Measurements from ENCODE around the gene TMPRSS15. TPM values are rescaled to one million over a fixed set of nuclear protein-coding genes. Genes with fewer than 3 reads are reported as not detected.

TMPRSS15 gene
- total and polyA plus RNA-seq, 9 donors = 0.38 TPM; not detected in 8

DNA sequence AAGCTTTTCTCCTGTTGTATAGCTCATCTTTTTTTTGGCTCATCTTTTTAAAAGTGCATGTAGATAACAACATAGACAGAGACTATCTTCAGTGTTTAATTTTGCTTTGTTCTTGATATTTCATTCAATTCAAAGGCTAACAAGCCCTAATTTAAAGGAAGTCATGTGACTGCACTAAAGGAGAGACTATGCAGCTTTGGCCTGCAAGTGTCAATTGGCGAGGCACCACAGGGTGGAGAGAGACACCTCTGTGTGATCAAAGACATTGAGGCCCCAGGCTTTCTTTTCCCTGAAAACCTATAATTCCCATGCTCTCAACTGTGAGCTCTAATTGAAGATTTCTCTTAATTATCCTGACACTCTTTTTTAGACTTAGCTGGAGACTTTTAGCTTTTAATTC lies 105.4 kb downstream of the TMPRSS15 start:
- no peak for TF ChIP-seq EP300 (IDR thresholded peaks at IDR 0.05)
- no peak for TF ChIP-seq POLR2A (IDR thresholded peaks at IDR 0.05)
- TF ChIP-seq, protein P1, sequence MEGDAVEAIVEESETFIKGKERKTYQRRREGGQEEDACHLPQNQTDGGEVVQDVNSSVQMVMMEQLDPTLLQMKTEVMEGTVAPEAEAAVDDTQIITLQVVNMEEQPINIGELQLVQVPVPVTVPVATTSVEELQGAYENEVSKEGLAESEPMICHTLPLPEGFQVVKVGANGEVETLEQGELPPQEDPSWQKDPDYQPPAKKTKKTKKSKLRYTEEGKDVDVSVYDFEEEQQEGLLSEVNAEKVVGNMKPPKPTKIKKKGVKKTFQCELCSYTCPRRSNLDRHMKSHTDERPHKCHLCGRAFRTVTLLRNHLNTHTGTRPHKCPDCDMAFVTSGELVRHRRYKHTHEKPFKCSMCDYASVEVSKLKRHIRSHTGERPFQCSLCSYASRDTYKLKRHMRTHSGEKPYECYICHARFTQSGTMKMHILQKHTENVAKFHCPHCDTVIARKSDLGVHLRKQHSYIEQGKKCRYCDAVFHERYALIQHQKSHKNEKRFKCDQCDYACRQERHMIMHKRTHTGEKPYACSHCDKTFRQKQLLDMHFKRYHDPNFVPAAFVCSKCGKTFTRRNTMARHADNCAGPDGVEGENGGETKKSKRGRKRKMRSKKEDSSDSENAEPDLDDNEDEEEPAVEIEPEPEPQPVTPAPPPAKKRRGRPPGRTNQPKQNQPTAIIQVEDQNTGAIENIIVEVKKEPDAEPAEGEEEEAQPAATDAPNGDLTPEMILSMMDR (IDR thresholded peaks at IDR 0.05) = no peak
- H3K36me3 ChIP-seq = no peaks in the 10 kb centered on the region
- no peak overlapping the region for H3K4me3 ChIP-seq
- H3K27me3 ChIP-seq = no peaks in the 10 kb centered on the region
- H3K4me1 ChIP-seq (ENCODE audit: insufficient read depth) = no peaks in the 10 kb centered on the region
- WGBS, 3 donors = 79 to 91% (median 89%) methylated on average over 1 of the region's 1 CpG
- no peak for DNase-seq
- no peak overlapping the region for H3K27ac ChIP-seq
- intact Hi-C loops (cut with DNase I) = no loop called here
- no peaks in the 10 kb centered on the region for H3K9me3 ChIP-seq

DNA sequence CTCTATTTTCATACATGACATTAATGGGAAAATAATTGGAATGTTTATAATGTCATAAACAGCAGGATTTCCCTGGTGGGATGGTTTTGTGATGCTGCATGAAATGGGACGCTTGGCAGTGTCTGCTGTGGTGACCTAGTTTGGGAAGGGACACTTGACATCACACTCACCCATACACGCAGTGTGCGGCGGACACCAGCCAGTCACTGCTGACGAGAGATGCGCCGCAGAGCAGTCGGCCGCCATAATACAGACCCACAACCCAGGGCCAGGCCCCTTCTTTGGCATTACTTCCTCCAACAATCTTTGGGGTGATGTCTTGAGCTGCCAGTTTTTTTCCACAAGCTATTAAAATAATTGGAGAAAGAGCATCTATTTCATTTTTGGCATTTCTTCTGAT lies 109.5 kb downstream of the TMPRSS15 start:
- Histone ChIP-seq H3K4me3 (no peak overlapping the region), H3K4me1 (ENCODE audit: insufficient read depth) (no peaks in the 10 kb centered on the region), H3K36me3 (no peaks in the 10 kb centered on the region), H3K27ac (no peak overlapping the region), H3K9me3 (no peaks in the 10 kb centered on the region), H3K27me3 (no peaks in the 10 kb centered on the region)
- TF ChIP-seq EP300 (IDR thresholded peaks at IDR 0.05) (no peak), POLR2A (IDR thresholded peaks at IDR 0.05) (no peak)
- TF ChIP-seq, protein P1 (IDR thresholded peaks at IDR 0.05) = no peak
- DNase-seq = no peak
- WGBS, 3 donors = 83 to 97% (median 85%) methylated on average over 9 of the region's 9 CpGs
- intact Hi-C loops (cut with DNase I) = no loop called here

DNA sequence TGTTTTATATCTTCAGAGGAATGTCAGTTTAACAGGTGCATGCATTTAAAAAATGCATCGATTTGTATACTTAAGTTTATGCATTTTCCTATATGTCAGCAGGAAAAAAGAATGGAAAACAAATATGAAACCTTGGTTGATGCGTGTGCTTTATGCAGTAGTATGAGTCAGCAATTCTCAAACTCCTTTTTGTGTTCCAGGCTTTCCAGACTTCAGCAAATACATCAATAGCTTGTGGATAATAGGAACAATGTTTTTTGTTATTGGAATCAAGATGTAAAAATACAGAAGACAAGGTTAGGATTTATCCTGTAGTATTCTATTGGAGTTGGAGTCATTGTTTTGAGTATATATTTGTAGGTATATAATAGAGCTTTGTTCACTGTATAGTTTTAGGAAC lies 113.7 kb downstream of the TMPRSS15 start:
- H3K27ac ChIP-seq = no peak overlapping the region
- H3K4me3 ChIP-seq = no peak overlapping the region
- TF ChIP-seq EP300 (IDR thresholded peaks at IDR 0.05) = no peak
- TF ChIP-seq, protein P1 (IDR thresholded peaks at IDR 0.05) = no peak
- no peak for TF ChIP-seq POLR2A (IDR thresholded peaks at IDR 0.05)
- no peaks in the 10 kb centered on the region for H3K9me3 ChIP-seq
- 76 to 87% (median 78%) methylated on average over 2 of the region's 2 CpGs for WGBS, 3 donors
- DNase-seq = no peak
- H3K36me3 ChIP-seq = no peaks in the 10 kb centered on the region
- H3K4me1 ChIP-seq (ENCODE audit: insufficient read depth) = no peaks in the 10 kb centered on the region
- intact Hi-C loops (cut with DNase I) = no loop called here
- H3K27me3 ChIP-seq = no peaks in the 10 kb centered on the region

DNA sequence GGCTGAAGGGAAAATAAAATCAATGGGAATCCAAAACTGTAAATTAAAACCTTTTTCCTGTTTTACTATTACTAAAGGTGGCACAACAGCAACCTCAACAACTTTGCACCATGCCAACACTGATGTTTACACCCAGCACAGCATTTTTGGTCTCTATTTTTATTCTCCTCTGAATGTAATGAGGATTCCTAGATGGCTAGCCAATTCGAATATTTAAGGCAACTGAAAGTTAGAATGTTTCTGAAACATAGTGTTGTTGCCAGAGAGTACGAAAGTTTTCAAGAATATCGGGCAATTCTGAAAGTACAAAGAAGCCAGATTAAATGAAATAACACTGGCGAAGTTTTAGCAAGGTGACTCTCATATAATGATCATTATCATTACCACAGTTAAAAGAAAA lies 118.2 kb downstream of the TMPRSS15 start:
- DNase-seq = no peak
- no peaks in the 10 kb centered on the region for H3K27me3 ChIP-seq
- TF ChIP-seq EP300 (IDR thresholded peaks at IDR 0.05) (no peak), POLR2A (IDR thresholded peaks at IDR 0.05) (no peak)
- TF ChIP-seq, protein P1 (IDR thresholded peaks at IDR 0.05) = no peak
- intact Hi-C loops (cut with DNase I) = no loop called here
- no peak overlapping the region for H3K27ac ChIP-seq
- no peaks in the 10 kb centered on the region for H3K4me1 ChIP-seq (ENCODE audit: insufficient read depth)
- H3K9me3 ChIP-seq = no peaks in the 10 kb centered on the region
- no peaks in the 10 kb centered on the region for H3K36me3 ChIP-seq
- no peak overlapping the region for H3K4me3 ChIP-seq
- WGBS, 3 donors = 78 to 90% (median 85%) methylated on average over 4 of the region's 4 CpGs

DNA sequence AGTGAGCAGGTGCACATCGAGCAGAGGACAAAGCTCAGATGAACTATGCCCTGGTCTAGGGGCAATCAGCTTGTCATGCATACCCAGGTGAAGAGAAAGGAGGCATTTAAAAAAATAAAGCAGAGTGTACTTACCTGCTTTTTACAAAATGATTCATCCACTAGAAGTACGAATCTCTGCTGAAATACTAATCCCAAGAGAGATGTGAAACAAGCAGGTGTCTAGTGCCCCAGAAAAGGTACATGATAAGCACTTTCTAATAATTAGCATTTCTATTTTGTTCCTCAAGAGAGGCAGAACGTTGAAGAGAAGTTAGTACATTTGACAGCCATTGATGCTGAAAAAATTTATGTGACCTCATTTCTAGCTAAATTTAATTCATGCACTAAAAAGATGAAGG lies 127.8 kb downstream of the TMPRSS15 start:
- no peaks in the 10 kb centered on the region for H3K4me1 ChIP-seq (ENCODE audit: insufficient read depth)
- no peaks in the 10 kb centered on the region for H3K9me3 ChIP-seq
- no peaks in the 10 kb centered on the region for H3K27me3 ChIP-seq
- 63 to 72% (median 71%) methylated on average over 3 of the region's 3 CpGs for WGBS, 3 donors
- DNase-seq = no peak
- H3K27ac ChIP-seq = no peak overlapping the region
- H3K36me3 ChIP-seq = no peaks in the 10 kb centered on the region
- H3K4me3 ChIP-seq = no peak overlapping the region
- intact Hi-C loops (cut with DNase I) = no loop called here
- TF ChIP-seq POLR2A (IDR thresholded peaks at IDR 0.05) (no peak), EP300 (IDR thresholded peaks at IDR 0.05) (no peak)
- TF ChIP-seq, protein P1 (IDR thresholded peaks at IDR 0.05) = no peak
